Suprapubic skin (tissue), 4 donors: ENCODE data around the gene SLC45A3. TPM values are rescaled to one million over a fixed set of nuclear protein-coding genes. Genes with fewer than 3 reads are reported as not detected.

ENCODE experiments used
- DNase-seq, 2 donors: peaks; one replicate each; pipeline ENCODE4 v3.0.0-alpha.2; 2019; ENCODE audit warnings: low spot score in 2 of 2
- H3K27ac ChIP-seq: fragments of 200-600 bp; sonication (generic); one replicate; pipeline ENCODE4 v1.5.1; 2019
- H3K27me3 ChIP-seq: fragments of 200-600 bp; sonication (generic); one replicate; pipeline ENCODE4 v1.5.1; 2019
- H3K36me3 ChIP-seq: fragments of 200-600 bp; sonication (generic); one replicate; pipeline ENCODE4 v1.5.1; 2019
- H3K4me1 ChIP-seq: fragments of 200-600 bp; sonication (generic); one replicate; pipeline ENCODE4 v1.5.1; 2019
- H3K4me3 ChIP-seq: fragments of 200-600 bp; sonication (generic); one replicate; pipeline ENCODE4 v1.5.1; 2019; ENCODE audit warnings: mild to moderate bottlenecking
- H3K9me3 ChIP-seq: fragments of 200-600 bp; sonication (generic); one replicate; pipeline ENCODE4 v1.5.1; 2019
- EP300 ChIP-seq: sonication (generic); formaldehyde crosslinking; IDR thresholded peaks from one replicate; pipeline ENCODE4 v1.6.1; 2017; ENCODE audit warnings: antibody characterized with exemption
- POLR2A ChIP-seq, 2 donors: fragments of 450-650 bp; IDR thresholded peaks; one replicate each; pipeline ENCODE4 v1.6.1; 2017; ENCODE audit warnings: antibody characterized with exemption in 2 of 2, mild to moderate bottlenecking in 2 of 2, moderate library complexity in 2 of 2
- POLR2AphosphoS5 ChIP-seq, 3 donors: sonication (generic); formaldehyde crosslinking; IDR thresholded peaks; one replicate each; pipeline ENCODE4 v1.6.1; 2017; ENCODE audit warnings: antibody characterized with exemption in 3 of 3
- WGBS: methylation state at CpG from one replicate; pipeline ENCODE4 v1.1.5; 2018; 5-methylcytosine and 5-hydroxymethylcytosine counted together
- total RNA-seq, 4 donors: library from RNA; depleted of rRNA; stranded (reverse); fragments of >200 nt; gene quantifications; one replicate each; pipeline ENCODE4 v1.1.0, GENCODE V29; 2016
- TF ChIP-seq, protein P1 (sequence below), 2 donors: fragments of 200-600 bp in 1 of 2; fragments of 450-650 bp in 1 of 2; sonication (generic) in 1 of 2; IDR thresholded peaks; one replicate each; pipeline ENCODE4 v1.5.1; 2016 to 2019; ENCODE audit warnings: antibody characterized with exemption in 2 of 2, mild to moderate bottlenecking in 1 of 2, moderate library complexity in 1 of 2

Gene SLC45A3
- total RNA-seq, 4 donors from 2014 or later: 1.4 to 3.3 (median 2.2) TPM

GRCh38 chr1:205706601-205707502, 26.5 kb upstream of the SLC45A3 start:
- Histone ChIP-seq H3K9me3 (no peaks in the 10 kb centered on the region), H3K4me1 (no peaks in the 10 kb centered on the region), H3K27ac (no peak overlapping the region), H3K27me3 (no peaks in the 10 kb centered on the region), H3K4me3 (no peak overlapping the region), H3K36me3 (peaks cover 3% of the 10 kb centered on the region)
- no peak for DNase-seq
- TF ChIP-seq, protein P1, sequence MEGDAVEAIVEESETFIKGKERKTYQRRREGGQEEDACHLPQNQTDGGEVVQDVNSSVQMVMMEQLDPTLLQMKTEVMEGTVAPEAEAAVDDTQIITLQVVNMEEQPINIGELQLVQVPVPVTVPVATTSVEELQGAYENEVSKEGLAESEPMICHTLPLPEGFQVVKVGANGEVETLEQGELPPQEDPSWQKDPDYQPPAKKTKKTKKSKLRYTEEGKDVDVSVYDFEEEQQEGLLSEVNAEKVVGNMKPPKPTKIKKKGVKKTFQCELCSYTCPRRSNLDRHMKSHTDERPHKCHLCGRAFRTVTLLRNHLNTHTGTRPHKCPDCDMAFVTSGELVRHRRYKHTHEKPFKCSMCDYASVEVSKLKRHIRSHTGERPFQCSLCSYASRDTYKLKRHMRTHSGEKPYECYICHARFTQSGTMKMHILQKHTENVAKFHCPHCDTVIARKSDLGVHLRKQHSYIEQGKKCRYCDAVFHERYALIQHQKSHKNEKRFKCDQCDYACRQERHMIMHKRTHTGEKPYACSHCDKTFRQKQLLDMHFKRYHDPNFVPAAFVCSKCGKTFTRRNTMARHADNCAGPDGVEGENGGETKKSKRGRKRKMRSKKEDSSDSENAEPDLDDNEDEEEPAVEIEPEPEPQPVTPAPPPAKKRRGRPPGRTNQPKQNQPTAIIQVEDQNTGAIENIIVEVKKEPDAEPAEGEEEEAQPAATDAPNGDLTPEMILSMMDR (IDR thresholded peaks at IDR 0.05): no peak
- TF ChIP-seq POLR2A (IDR thresholded peaks at IDR 0.05) (no peak), EP300 (no peak), POLR2AphosphoS5 (IDR thresholded peaks at IDR 0.05) (no peak)
- 89% methylated on average over 6 of the region's 6 CpGs for WGBS

- WGBS: 82% methylated on average over 2 of the region's 2 CpGs
- no peak for TF ChIP-seq EP300
- TF ChIP-seq, protein P1 (IDR thresholded peaks at IDR 0.05): no peak
- no peak for TF ChIP-seq POLR2A (IDR thresholded peaks at IDR 0.05)
- TF ChIP-seq POLR2AphosphoS5 (IDR thresholded peaks at IDR 0.05): no peak
- H3K27ac ChIP-seq: no peak overlapping the region
- no peaks in the 10 kb centered on the region for H3K27me3 ChIP-seq
- DNase-seq: no peak
- H3K4me1 ChIP-seq: no peaks in the 10 kb centered on the region
- H3K36me3 ChIP-seq: peaks cover 3% of the 10 kb centered on the region
- no peak overlapping the region for H3K4me3 ChIP-seq
- H3K9me3 ChIP-seq: no peaks in the 10 kb centered on the region
These were observed 24.6 kb upstream of the SLC45A3 start for GRCh38 chr1:205704903-205705302.

DNA sequence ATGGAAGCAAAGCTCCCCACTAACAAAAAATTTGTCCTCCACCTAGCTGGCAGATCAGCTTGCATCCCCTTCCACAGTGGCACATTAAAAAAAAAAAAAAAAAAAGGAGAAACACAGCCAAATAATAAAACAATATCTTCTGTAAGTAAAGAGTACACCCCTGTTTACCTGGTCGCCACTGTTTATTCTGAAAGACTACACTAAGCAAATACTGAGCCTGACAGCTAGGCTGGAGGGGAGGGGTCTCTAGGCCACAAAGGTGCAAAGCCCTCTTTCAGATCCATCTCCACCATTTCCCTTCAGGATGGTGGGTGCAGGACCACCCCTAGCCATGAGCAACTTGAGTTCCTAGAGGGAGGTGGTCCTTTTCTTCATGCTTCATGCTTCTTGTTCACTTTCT, 22.8 kb upstream of the SLC45A3 start:
- TF ChIP-seq POLR2A (IDR thresholded peaks at IDR 0.05) (no peak), POLR2AphosphoS5 (IDR thresholded peaks at IDR 0.05) (no peak), EP300 (no peak)
- TF ChIP-seq, protein P1 (IDR thresholded peaks at IDR 0.05): no peak
- H3K4me1 ChIP-seq: no peaks in the 10 kb centered on the region
- H3K36me3 ChIP-seq: peaks cover under 1% of the 10 kb centered on the region
- H3K27ac ChIP-seq: no peak overlapping the region
- no peaks in the 10 kb centered on the region for H3K9me3 ChIP-seq
- 86% methylated on average over 1 of the region's 1 CpG for WGBS
- H3K27me3 ChIP-seq: no peaks in the 10 kb centered on the region
- no peak overlapping the region for H3K4me3 ChIP-seq
- DNase-seq: no peak

DNA sequence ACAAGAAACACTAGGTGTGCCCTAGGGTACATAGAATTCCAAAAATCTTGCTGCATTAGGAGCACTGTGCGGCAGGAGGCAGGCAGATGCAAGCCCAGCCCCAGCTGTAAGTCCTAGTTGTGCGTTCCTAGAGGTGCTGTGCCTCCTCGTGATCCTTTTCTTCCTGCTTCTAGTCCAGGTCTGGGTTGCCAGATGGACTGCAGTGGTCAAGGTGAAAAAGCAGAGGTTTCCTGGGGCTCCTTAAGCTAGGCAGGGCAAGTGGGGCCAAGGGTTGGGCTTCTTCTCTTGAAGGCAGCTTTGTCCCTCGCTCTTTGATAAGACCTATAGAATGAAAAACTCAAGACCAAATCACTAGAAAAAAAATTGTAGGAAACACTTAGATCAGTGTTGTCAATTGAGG, 21.6 kb upstream of the SLC45A3 start:
- Histone ChIP-seq H3K9me3 (no peaks in the 10 kb centered on the region), H3K27ac (no peak overlapping the region), H3K36me3 (no peaks in the 10 kb centered on the region), H3K4me1 (no peaks in the 10 kb centered on the region), H3K27me3 (no peaks in the 10 kb centered on the region), H3K4me3 (no peak overlapping the region)
- no peak for DNase-seq
- WGBS: 81% methylated on average over 4 of the region's 4 CpGs
- TF ChIP-seq POLR2A (IDR thresholded peaks at IDR 0.05) (no peak), EP300 (no peak), POLR2AphosphoS5 (IDR thresholded peaks at IDR 0.05) (no peak)
- TF ChIP-seq, protein P1 (IDR thresholded peaks at IDR 0.05): no peak

GRCh38 chr1:205701420-205701819, 21.1 kb upstream of the SLC45A3 start:
- 68% methylated on average over 2 of the region's 2 CpGs for WGBS
- Histone ChIP-seq H3K9me3 (no peaks in the 10 kb centered on the region), H3K36me3 (no peaks in the 10 kb centered on the region), H3K4me3 (no peak overlapping the region), H3K27ac (no peak overlapping the region), H3K27me3 (no peaks in the 10 kb centered on the region), H3K4me1 (no peaks in the 10 kb centered on the region)
- no peak for DNase-seq
- TF ChIP-seq, protein P1 (IDR thresholded peaks at IDR 0.05): no peak
- TF ChIP-seq POLR2A (IDR thresholded peaks at IDR 0.05): no peak
- TF ChIP-seq POLR2AphosphoS5 (IDR thresholded peaks at IDR 0.05): no peak
- no peak for TF ChIP-seq EP300
